Measurements from ENCODE around the gene SYT11. TPM values are rescaled to one million over a fixed set of nuclear protein-coding genes. Genes with fewer than 3 reads are reported as not detected.

The SYT11 gene
- total and polyA plus RNA-seq, 9 of the 15 experiments (the other 6 are each of a cell fraction or from before 2014, with no cell fraction given), result 0.05 to 0.18 (median 0.11) TPM

- TF ChIP-seq MGA (IDR thresholded peaks at IDR 0.05) (no peak), NEUROD1 (IDR thresholded peaks at IDR 0.05; ENCODE audit: borderline replicate concordance, low read depth, low read length, partially characterized antibody) (no peak), ZBTB49 (CRISPR knock-in tag; IDR thresholded peaks at IDR 0.05; ENCODE audit: borderline replicate concordance) (no peak), CAMTA2 (CRISPR knock-in tag; conservative IDR thresholded peaks at IDR 0.05) (no peak), CBX1 (IDR thresholded peaks at IDR 0.05; ENCODE audit: low read depth) (no peak), FIP1L1 (IDR thresholded peaks at IDR 0.05; ENCODE audit: low read depth, low read length, poor library complexity, severe bottlenecking) (peak; percentile 30), DLX4 (CRISPR knock-in tag; IDR thresholded peaks at IDR 0.05) (no peak)
- TF ChIP-seq, protein P1, sequence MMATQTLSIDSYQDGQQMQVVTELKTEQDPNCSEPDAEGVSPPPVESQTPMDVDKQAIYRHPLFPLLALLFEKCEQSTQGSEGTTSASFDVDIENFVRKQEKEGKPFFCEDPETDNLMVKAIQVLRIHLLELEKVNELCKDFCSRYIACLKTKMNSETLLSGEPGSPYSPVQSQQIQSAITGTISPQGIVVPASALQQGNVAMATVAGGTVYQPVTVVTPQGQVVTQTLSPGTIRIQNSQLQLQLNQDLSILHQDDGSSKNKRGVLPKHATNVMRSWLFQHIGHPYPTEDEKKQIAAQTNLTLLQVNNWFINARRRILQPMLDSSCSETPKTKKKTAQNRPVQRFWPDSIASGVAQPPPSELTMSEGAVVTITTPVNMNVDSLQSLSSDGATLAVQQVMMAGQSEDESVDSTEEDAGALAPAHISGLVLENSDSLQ (IDR thresholded peaks at IDR 0.05), result no peak
- TF ChIP-seq, protein P2, sequence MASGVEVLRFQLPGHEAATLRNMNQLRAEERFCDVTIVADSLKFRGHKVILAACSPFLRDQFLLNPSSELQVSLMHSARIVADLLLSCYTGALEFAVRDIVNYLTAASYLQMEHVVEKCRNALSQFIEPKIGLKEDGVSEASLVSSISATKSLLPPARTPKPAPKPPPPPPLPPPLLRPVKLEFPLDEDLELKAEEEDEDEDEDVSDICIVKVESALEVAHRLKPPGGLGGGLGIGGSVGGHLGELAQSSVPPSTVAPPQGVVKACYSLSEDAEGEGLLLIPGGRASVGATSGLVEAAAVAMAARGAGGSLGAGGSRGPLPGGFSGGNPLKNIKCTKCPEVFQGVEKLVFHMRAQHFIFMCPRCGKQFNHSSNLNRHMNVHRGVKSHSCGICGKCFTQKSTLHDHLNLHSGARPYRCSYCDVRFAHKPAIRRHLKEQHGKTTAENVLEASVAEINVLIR (CRISPR knock-in tag; IDR thresholded peaks at IDR 0.05), result peak; percentile 28; the same call in 1 of the 2 replicates
Measured at GRCh38 chr1:155911156-155912055, 52.0 kb downstream of the SYT11 start, which contains the start of gene RIT1 (continued).
